K562 (cell line): Measurements from ENCODE around the gene IGLON5. TPM values are rescaled to one million over a fixed set of nuclear protein-coding genes. Genes with fewer than 3 reads are reported as not detected.
A peak's percentile ranks its signal among the peaks of the same experiment; 100 is the strongest.

Experiments
- ATF1 ChIP-seq, 2 experiments: fragments of 450-650 bp in 1 of 2; IDR thresholded peaks; 2 replicates each; pipeline ENCODE4 v1.6.1; 2016; ENCODE audit warnings: missing compliant biosample characterization in 1 of 2, missing genetic modification characterization in 1 of 2
- BCOR ChIP-seq: fragments of 450-650 bp; IDR thresholded peaks from 2 replicates; pipeline ENCODE4 v1.6.1; 2016
- CREM ChIP-seq: IDR thresholded peaks from 2 replicates; pipeline ENCODE4 v1.6.1; 2014; ENCODE audit warnings: antibody characterized with exemption, low read depth
- HCFC1 ChIP-seq: IDR thresholded peaks from 2 replicates; pipeline ENCODE4 v1.6.1; 2012; ENCODE audit warnings: low read depth, low read length, improper control_type of control experiment
- HMGN3 ChIP-seq: IDR thresholded peaks from 2 replicates; pipeline ENCODE4 v1.6.1; 2011; ENCODE audit warnings: borderline replicate concordance, low read depth, mild to moderate bottlenecking, mixed read lengths, low read length; ENCODE audit not compliant: insufficient read length; ENCODE audit errors: extremely low read depth
- ILF3 ChIP-seq: fragments of 450-650 bp; IDR thresholded peaks from 2 replicates; pipeline ENCODE4 v1.6.1; 2018; ENCODE audit warnings: antibody characterized with exemption, mild to moderate bottlenecking, moderate library complexity, borderline replicate concordance
- MTA1 ChIP-seq: fragments of 450-650 bp; IDR thresholded peaks from 2 replicates; pipeline ENCODE4 v1.6.1; 2017; ENCODE audit warnings: borderline replicate concordance
- PHF8 ChIP-seq: fragments of 200-600 bp; sonication (generic); IDR thresholded peaks from 2 replicates; pipeline ENCODE4 v1.6.1; 2012; ENCODE audit warnings: mixed run types, mild to moderate bottlenecking, inconsistent platforms, low read length, moderate library complexity, borderline replicate concordance
- RB1 ChIP-seq: fragments of 450-650 bp; IDR thresholded peaks from 2 replicates; pipeline ENCODE4 v1.6.1; 2017; ENCODE audit warnings: low read depth, mild to moderate bottlenecking
- SIRT6 ChIP-seq: IDR thresholded peaks from one replicate; pipeline ENCODE4 v1.6.1; 2012; ENCODE audit warnings: low read depth, mild to moderate bottlenecking, control low read depth, inconsistent platforms, low read length, moderate library complexity
- SMAD4 ChIP-seq: fragments of 250-450 bp; sonication (Bioruptor Pico); conservative IDR thresholded peaks from 2 replicates; pipeline ENCODE4 v1.8.0; 2021; ENCODE audit warnings: inconsistent platforms, mild to moderate bottlenecking, moderate library complexity
- SUPT5H ChIP-seq: fragments of 450-650 bp; IDR thresholded peaks from 2 replicates; pipeline ENCODE4 v1.6.1; 2016
- YY1 ChIP-seq, 3 experiments: IDR thresholded peaks; 2 replicates each; pipeline ENCODE4 v1.6.1; 2011; ENCODE audit warnings: low read length in 2 of 3, mild to moderate bottlenecking in 2 of 3, moderate library complexity in 2 of 3, borderline replicate concordance in 1 of 3, control low read depth in 1 of 3, low read depth in 1 of 3; ENCODE audit not compliant: insufficient read depth in 3 of 3, insufficient replicate concordance in 2 of 3, control insufficient read depth in 1 of 3, insufficient read length in 1 of 3; ENCODE audit errors: extremely low read depth in 1 of 3
- ZFP30 ChIP-seq: fragments of 250-450 bp; sonication (Bioruptor Pico); IDR thresholded peaks from 2 replicates; pipeline ENCODE4 v1.8.0; 2022; ENCODE audit warnings: moderate library complexity, mild to moderate bottlenecking, inconsistent platforms, borderline replicate concordance
- ZNF668 ChIP-seq: fragments of 250-450 bp; sonication (Bioruptor Pico); IDR thresholded peaks from 2 replicates; pipeline ENCODE4 v1.8.0; 2022; ENCODE audit warnings: mild to moderate bottlenecking, inconsistent platforms
- polyA plus RNA-seq, 8 experiments: library from polyadenylated mRNA; depleted of rRNA in 4 of 8; stranded (reverse) in 5 of 8; unstranded in 3 of 8; fragments of >200 nt; fragmentation: Nextera tagmentation in 2 of 8; fragmentation: Illumina TruSeq in 1 of 8; extraction: Ambion mirVana in 2 of 8; extraction: Trizol in 1 of 8; gene quantifications; 2 replicates each; pipeline versions ENCODE4 v1.2.1 to v1.2.3, GENCODE V29; 2011 to 2014; ENCODE audit warnings: inconsistent platforms in 1 of 8, missing spikeins in 1 of 8
- total RNA-seq, 7 experiments: library from RNA; depleted of rRNA in 6 of 7; stranded (reverse); fragments of >200 nt in 6 of 7; fragmentation: Illumina TruSeq in 2 of 7; extraction: Trizol in 2 of 7; gene quantifications; 2 replicates each; pipeline versions ENCODE4 v1.2.1 to v1.2.3, GENCODE V29; 2011 to 2021; ENCODE audit warnings: low replicate concordance in 1 of 7
- TF ChIP-seq, protein P1 (sequence below): fragments of 200-800 bp; sonication (Bioruptor generic); IDR thresholded peaks from 2 replicates; pipeline ENCODE4 v1.6.1; 2017; ENCODE audit warnings: missing genetic modification characterization, missing compliant biosample characterization
- TF ChIP-seq, protein P2 (sequence below), 2 experiments: IDR thresholded peaks; 2 replicates each; pipeline ENCODE4 v1.6.1; 2011; ENCODE audit warnings: borderline replicate concordance in 1 of 2, control low read depth in 1 of 2, low read depth in 1 of 2, low read length in 1 of 2, mild to moderate bottlenecking in 1 of 2, mixed read lengths in 1 of 2, moderate library complexity in 1 of 2; ENCODE audit not compliant: insufficient read depth in 1 of 2, insufficient read length in 1 of 2, poor library complexity in 1 of 2, severe bottlenecking in 1 of 2; ENCODE audit errors: extremely low read depth in 1 of 2
- TF ChIP-seq, protein P3 (sequence below): sonication (generic); formaldehyde crosslinking; IDR thresholded peaks from 2 replicates; pipeline ENCODE4 v1.8.1; 2023; ENCODE audit warnings: mild to moderate bottlenecking, missing genetic modification reagents
- TF ChIP-seq, protein P4 (sequence below), 2 experiments: fragments of 450-650 bp; conservative IDR thresholded peaks; 2 replicates each; pipeline ENCODE4 v1.6.1; 2017; ENCODE audit warnings: mild to moderate bottlenecking in 2 of 2, moderate library complexity in 2 of 2

IGLON5 gene
- total and polyA plus RNA-seq, 9 of the 15 experiments (the other 6 are each of a cell fraction or from before 2014, with no cell fraction given): 0.03 to 0.22 (median 0.14) TPM; not detected in 2

DNA sequence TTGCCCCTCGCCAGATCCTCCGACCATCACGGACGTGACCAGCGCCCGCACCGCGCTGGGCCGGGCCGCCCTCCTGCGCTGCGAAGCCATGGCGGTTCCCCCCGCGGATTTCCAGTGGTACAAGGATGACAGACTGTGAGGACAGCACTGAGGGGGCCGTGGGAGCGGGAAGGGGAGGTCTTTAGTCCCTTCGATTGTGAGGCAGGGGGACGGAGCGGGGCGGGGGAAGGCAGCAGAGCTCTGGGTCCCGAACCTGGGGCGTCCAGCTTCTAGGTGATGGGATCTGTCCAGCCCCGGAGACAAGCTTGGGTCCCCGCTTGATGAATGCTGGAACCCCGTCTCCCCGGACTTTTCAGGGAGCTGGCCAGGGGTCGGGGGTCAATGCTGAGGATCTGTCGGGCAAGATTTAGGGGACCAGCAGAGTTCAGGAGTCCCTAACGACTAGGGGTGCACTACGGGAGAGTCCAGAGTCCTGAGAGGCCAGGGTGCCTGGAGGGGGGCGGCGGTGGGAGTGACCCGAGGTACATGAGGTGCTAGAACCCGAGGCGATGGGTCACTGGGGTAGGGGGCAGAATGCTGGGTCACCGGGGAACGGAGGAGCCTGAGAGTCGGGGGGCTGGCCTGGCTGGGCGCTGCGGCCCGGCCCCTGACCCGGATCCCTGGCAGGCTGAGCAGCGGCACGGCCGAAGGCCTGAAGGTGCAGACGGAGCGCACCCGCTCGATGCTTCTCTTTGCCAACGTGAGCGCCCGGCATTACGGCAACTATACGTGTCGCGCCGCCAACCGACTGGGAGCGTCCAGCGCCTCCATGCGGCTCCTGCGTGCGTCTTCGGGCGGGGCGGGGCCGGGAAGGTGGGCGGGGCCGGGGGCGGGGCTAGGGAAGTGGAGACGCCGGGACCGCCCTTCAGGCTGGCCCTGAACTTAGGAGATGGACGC, 15.9 kb downstream of the IGLON5 start (continued):
- TF ChIP-seq, protein P1, sequence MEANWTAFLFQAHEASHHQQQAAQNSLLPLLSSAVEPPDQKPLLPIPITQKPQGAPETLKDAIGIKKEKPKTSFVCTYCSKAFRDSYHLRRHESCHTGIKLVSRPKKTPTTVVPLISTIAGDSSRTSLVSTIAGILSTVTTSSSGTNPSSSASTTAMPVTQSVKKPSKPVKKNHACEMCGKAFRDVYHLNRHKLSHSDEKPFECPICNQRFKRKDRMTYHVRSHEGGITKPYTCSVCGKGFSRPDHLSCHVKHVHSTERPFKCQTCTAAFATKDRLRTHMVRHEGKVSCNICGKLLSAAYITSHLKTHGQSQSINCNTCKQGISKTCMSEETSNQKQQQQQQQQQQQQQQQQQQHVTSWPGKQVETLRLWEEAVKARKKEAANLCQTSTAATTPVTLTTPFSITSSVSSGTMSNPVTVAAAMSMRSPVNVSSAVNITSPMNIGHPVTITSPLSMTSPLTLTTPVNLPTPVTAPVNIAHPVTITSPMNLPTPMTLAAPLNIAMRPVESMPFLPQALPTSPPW (CRISPR knock-in tag): peak; percentile 58
- TF ChIP-seq, protein P2, sequence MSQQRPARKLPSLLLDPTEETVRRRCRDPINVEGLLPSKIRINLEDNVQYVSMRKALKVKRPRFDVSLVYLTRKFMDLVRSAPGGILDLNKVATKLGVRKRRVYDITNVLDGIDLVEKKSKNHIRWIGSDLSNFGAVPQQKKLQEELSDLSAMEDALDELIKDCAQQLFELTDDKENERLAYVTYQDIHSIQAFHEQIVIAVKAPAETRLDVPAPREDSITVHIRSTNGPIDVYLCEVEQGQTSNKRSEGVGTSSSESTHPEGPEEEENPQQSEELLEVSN (IDR thresholded peaks at IDR 0.05; ENCODE audit: borderline replicate concordance in 1 of 2, extremely low read depth in 1 of 2, insufficient read depth in 1 of 2, insufficient read length in 1 of 2, low read depth in 1 of 2, low read length in 1 of 2, poor library complexity in 1 of 2, severe bottlenecking in 1 of 2): peak; percentile 63 to 80
- no peak for TF ChIP-seq MTA1
- peak in 2 of 3 experiments; percentile 73 to 87 for TF ChIP-seq YY1 (IDR thresholded peaks at IDR 0.05; ENCODE audit: borderline replicate concordance in 1 of 3, control insufficient read depth in 1 of 3, extremely low read depth in 1 of 3, insufficient read depth in 3 of 3, insufficient read length in 1 of 3, insufficient replicate concordance in 2 of 3, low read depth in 1 of 3, low read length in 2 of 3)
- no peak for TF ChIP-seq ZFP30
- no peak for TF ChIP-seq SIRT6
- TF ChIP-seq ILF3: no peak
- no peak for TF ChIP-seq BCOR
- TF ChIP-seq ATF1 (CRISPR knock-in tag; IDR thresholded peaks at IDR 0.05): no peak
- TF ChIP-seq ATF1 (tag; IDR thresholded peaks at IDR 0.05): peak; percentile 61
- TF ChIP-seq CREM: peak; percentile 82
- no peak for TF ChIP-seq ZNF668
- TF ChIP-seq HCFC1: peak; percentile 46; the same call in 1 of the 2 replicates
- peak; percentile 55 for TF ChIP-seq HMGN3
- TF ChIP-seq SMAD4 (CRISPR knock-in tag): peak; percentile 49
- TF ChIP-seq PHF8: peak; percentile 87; the same call in 1 of the 2 replicates
- TF ChIP-seq, protein P3, sequence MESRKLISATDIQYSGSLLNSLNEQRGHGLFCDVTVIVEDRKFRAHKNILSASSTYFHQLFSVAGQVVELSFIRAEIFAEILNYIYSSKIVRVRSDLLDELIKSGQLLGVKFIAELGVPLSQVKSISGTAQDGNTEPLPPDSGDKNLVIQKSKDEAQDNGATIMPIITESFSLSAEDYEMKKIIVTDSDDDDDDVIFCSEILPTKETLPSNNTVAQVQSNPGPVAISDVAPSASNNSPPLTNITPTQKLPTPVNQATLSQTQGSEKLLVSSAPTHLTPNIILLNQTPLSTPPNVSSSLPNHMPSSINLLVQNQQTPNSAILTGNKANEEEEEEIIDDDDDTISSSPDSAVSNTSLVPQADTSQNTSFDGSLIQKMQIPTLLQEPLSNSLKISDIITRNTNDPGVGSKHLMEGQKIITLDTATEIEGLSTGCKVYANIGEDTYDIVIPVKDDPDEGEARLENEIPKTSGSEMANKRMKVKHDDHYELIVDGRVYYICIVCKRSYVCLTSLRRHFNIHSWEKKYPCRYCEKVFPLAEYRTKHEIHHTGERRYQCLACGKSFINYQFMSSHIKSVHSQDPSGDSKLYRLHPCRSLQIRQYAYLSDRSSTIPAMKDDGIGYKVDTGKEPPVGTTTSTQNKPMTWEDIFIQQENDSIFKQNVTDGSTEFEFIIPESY (CRISPR knock-in tag): peak; percentile 20; the same call in 1 of the 2 replicates
- peak; percentile 71 for TF ChIP-seq SUPT5H
- TF ChIP-seq RB1: peak; percentile 72
- TF ChIP-seq, protein P4, sequence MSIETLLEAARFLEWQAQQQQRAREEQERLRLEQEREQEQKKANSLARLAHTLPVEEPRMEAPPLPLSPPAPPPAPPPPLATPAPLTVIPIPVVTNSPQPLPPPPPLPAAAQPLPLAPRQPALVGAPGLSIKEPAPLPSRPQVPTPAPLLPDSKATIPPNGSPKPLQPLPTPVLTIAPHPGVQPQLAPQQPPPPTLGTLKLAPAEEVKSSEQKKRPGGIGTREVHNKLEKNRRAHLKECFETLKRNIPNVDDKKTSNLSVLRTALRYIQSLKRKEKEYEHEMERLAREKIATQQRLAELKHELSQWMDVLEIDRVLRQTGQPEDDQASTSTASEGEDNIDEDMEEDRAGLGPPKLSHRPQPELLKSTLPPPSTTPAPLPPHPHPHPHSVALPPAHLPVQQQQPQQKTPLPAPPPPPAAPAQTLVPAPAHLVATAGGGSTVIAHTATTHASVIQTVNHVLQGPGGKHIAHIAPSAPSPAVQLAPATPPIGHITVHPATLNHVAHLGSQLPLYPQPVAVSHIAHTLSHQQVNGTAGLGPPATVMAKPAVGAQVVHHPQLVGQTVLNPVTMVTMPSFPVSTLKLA (conservative IDR thresholded peaks at IDR 0.05): peak in 1 of 2 experiments; percentile 51; a peak in 1 of 4 replicates
